Measurements from ENCODE around the gene PRKG1. TPM values are rescaled to one million over a fixed set of nuclear protein-coding genes. Genes with fewer than 3 reads are reported as not detected.

The PRKG1 gene
- total and polyA plus RNA-seq, 2 experiments from 2014 or later = 18.2 to 21.1 TPM

GRCh38 chr10:51313773-51314478 lies 239.6 kb downstream of the PRKG1 start:
- no peak for TF ChIP-seq ZNF114 (CRISPR knock-in tag; IDR thresholded peaks at IDR 0.05)
- TF ChIP-seq ETS1 (IDR thresholded peaks at IDR 0.05) = no peak
- no peak for TF ChIP-seq EZH2phosphoT487 (IDR thresholded peaks at IDR 0.05; ENCODE audit: unreplicated experiment)
- TF ChIP-seq CREB1 (CRISPR knock-in tag; IDR thresholded peaks at IDR 0.05; ENCODE audit: low read depth) = no peak
- no peak for TF ChIP-seq NANOG (IDR thresholded peaks at IDR 0.05; ENCODE audit: borderline replicate concordance)
- TF ChIP-seq ZNF462 (CRISPR knock-in tag; IDR thresholded peaks at IDR 0.05) = no peak
- TF ChIP-seq POLR2AphosphoS5 (IDR thresholded peaks at IDR 0.05; ENCODE audit: low read depth) = no peak
- no peak for TF ChIP-seq CTCF (conservative IDR thresholded peaks at IDR 0.05; ENCODE audit: low read depth in 2 of 2)
- TF ChIP-seq STAT1 (IDR thresholded peaks at IDR 0.05; ENCODE audit: unreplicated experiment) = no peak
- no peak for TF ChIP-seq REST (IDR thresholded peaks at IDR 0.05; ENCODE audit: unreplicated experiment)
- no peak for TF ChIP-seq JUNB (IDR thresholded peaks at IDR 0.05; ENCODE audit: unreplicated experiment)
- TF ChIP-seq EZH2 (IDR thresholded peaks at IDR 0.05; ENCODE audit: low read depth, unreplicated experiment) = no peak
- no peak for TF ChIP-seq ZNF331 (CRISPR knock-in tag; IDR thresholded peaks at IDR 0.05; ENCODE audit: low read depth)
- Histone ChIP-seq H3K27ac (ENCODE audit: low read depth) (no peak overlapping the region), H3K4me2 (no peak overlapping the region)

More at GRCh38 chr10:51313773-51314478, 239.6 kb downstream of the PRKG1 start:
- Histone ChIP-seq H3K36me3 (ENCODE audit: insufficient read depth) (no peaks in the 10 kb centered on the region), H4K20me1 (replicated peaks; ENCODE audit: insufficient read depth) (no peaks in the 10 kb centered on the region), H3K27me3 (ENCODE audit: insufficient read depth) (no peaks in the 10 kb centered on the region), H2AFZ (no peak overlapping the region), H3K9me2 (ENCODE audit: insufficient read depth) (peaks cover 5% of the 10 kb centered on the region; the same call in 1 of the 2 replicates), H3K4me1 (ENCODE audit: insufficient read depth) (no peaks in the 10 kb centered on the region), H3F3A (replicated peaks; ENCODE audit: low read depth) (no peaks in the 10 kb centered on the region), H3K79me2 (replicated peaks; ENCODE audit: insufficient read depth) (no peaks in the 10 kb centered on the region), H3K4me3 (no peak overlapping the region)
- H3K4me1 Mint-ChIP-seq = peaks cover 6% of the 10 kb centered on the region; the same call in 2 of the 3 replicates
- H3K27me3 Mint-ChIP-seq (ENCODE audit: insufficient read depth, low read depth, poor library complexity) = no peaks in the 10 kb centered on the region
- DNase-seq (ENCODE audit: low spot score) = no peak
- H3K9me3 Mint-ChIP-seq = no peaks in the 10 kb centered on the region
- ATAC-seq = no peak
- no peak overlapping the region for H3K27ac Mint-ChIP-seq
- H3K36me3 Mint-ChIP-seq (ENCODE audit: low read depth) = no peaks in the 10 kb centered on the region
- no peak overlapping the region for H3K4me3 Mint-ChIP-seq

Measured in GM23338 (cell line).